GM12878 (cell line): Measurements from ENCODE around the gene RNPS1.

Experiments
- CBFB ChIP-seq: IDR thresholded peaks from 2 replicates; pipeline ENCODE4 v1.6.1; 2016; ENCODE audit warnings: antibody characterized with exemption, low read depth
- ETV6 ChIP-seq, 2 experiments: fragments of 450-650 bp in 1 of 2; IDR thresholded peaks in 1 of 2; conservative IDR thresholded peaks in 1 of 2; 2 replicates each; pipeline ENCODE4 v1.6.1; 2014; ENCODE audit warnings: antibody characterized with exemption in 1 of 2, borderline replicate concordance in 1 of 2, low read depth in 1 of 2, mild to moderate bottlenecking in 1 of 2, moderate library complexity in 1 of 2
- HCFC1 ChIP-seq: fragments of 150-350 bp; IDR thresholded peaks from 2 replicates; pipeline ENCODE4 v1.6.1; 2014; ENCODE audit warnings: low read length
- HDAC6 ChIP-seq: fragments of 200-600 bp; sonication (generic); IDR thresholded peaks from one replicate; pipeline ENCODE4 v1.8.0; 2017; ENCODE audit warnings: antibody characterized with exemption; ENCODE audit not compliant: unreplicated experiment
- SIN3A ChIP-seq: IDR thresholded peaks from 2 replicates; pipeline ENCODE4 v1.6.1; 2012; ENCODE audit warnings: low read depth, low read length, improper control_type of control experiment
- SPI1 ChIP-seq: IDR thresholded peaks from 2 replicates; pipeline ENCODE4 v1.6.1; 2011; ENCODE audit warnings: low read depth, mild to moderate bottlenecking, low read length, moderate library complexity, borderline replicate concordance; ENCODE audit not compliant: insufficient read depth
- ZNF217 ChIP-seq: fragments of 450-650 bp; IDR thresholded peaks from 2 replicates; pipeline ENCODE4 v1.6.1; 2017; ENCODE audit warnings: antibody characterized with exemption, mild to moderate bottlenecking
- ZZZ3 ChIP-seq: IDR thresholded peaks from 2 replicates; pipeline ENCODE4 v1.6.1; 2011; ENCODE audit warnings: low read depth; ENCODE audit not compliant: control insufficient read depth, insufficient read length
- TF ChIP-seq, protein P1 (sequence below), 3 experiments: IDR thresholded peaks in 2 of 3; conservative IDR thresholded peaks in 1 of 3; 2 replicates each; pipeline ENCODE4 v1.5.1; 2011; ENCODE audit warnings: low read depth in 3 of 3, low read length in 3 of 3, mild to moderate bottlenecking in 3 of 3, control low read depth in 2 of 3, moderate library complexity in 2 of 3, inconsistent platforms in 1 of 3, mixed read lengths in 1 of 3; ENCODE audit not compliant: control insufficient read depth in 2 of 3, insufficient read depth in 1 of 3; ENCODE audit errors: extremely low read depth in 1 of 3
- TF ChIP-seq, protein P2 (sequence below): IDR thresholded peaks from 2 replicates; pipeline ENCODE4 v1.6.1; 2011; ENCODE audit warnings: low read depth, low read length, improper control_type of control experiment, borderline replicate concordance
- TF ChIP-seq, protein P3 (sequence below): IDR thresholded peaks from 2 replicates; pipeline ENCODE4 v1.6.1; 2012; ENCODE audit warnings: low read depth, low read length, improper control_type of control experiment

DNA sequence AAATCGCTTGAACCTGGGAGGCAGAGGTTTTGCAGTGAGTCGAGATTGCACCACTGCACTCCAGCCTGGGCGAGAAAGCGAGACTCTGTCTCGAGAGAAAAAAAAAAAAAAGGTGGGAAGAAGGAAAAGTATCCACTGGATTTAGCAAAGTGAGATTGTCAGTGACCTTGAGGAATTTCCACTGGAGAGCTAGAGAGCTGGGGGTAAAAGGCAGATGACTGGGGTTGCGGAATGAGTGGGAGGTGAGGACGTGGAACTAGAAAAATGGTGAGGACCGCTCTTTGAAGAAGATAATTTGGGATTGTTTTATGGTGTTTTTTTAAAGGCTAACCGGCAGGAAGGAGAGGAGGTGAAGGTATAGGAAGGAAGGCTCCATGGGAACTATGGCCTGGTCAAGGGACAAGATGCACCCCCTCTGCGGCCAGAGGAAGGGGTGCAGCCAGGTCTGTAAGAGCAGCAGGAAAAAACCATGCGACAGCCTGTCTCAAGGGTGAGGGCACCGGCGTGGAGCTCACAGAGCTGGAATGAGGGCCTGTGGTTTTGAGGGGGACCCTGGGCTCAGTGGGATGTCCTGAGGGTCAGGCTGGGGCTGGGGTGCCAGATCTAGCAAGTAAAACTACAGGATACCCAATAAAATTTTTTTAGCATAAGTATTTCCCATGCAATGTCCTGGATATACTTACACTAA is 63.4 kb downstream of the RNPS1 start:
- TF ChIP-seq SIN3A (no peak), ETV6 (conservative IDR thresholded peaks at IDR 0.05 in 1 of 2, IDR thresholded peaks at IDR 0.05 in 1 of 2; ENCODE audit: borderline replicate concordance in 1 of 2, low read depth in 1 of 2) (no peak), CBFB (no peak), SPI1 (no peak), ZNF217 (no peak), HDAC6 (no peak), HCFC1 (no peak), ZZZ3 (no peak)
- TF ChIP-seq, protein P1, sequence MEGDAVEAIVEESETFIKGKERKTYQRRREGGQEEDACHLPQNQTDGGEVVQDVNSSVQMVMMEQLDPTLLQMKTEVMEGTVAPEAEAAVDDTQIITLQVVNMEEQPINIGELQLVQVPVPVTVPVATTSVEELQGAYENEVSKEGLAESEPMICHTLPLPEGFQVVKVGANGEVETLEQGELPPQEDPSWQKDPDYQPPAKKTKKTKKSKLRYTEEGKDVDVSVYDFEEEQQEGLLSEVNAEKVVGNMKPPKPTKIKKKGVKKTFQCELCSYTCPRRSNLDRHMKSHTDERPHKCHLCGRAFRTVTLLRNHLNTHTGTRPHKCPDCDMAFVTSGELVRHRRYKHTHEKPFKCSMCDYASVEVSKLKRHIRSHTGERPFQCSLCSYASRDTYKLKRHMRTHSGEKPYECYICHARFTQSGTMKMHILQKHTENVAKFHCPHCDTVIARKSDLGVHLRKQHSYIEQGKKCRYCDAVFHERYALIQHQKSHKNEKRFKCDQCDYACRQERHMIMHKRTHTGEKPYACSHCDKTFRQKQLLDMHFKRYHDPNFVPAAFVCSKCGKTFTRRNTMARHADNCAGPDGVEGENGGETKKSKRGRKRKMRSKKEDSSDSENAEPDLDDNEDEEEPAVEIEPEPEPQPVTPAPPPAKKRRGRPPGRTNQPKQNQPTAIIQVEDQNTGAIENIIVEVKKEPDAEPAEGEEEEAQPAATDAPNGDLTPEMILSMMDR (IDR thresholded peaks at IDR 0.05 in 2 of 3, conservative IDR thresholded peaks at IDR 0.05 in 1 of 3; ENCODE audit: control insufficient read depth in 2 of 3, extremely low read depth in 1 of 3, insufficient read depth in 1 of 3, low read depth in 3 of 3, low read length in 3 of 3), result no peak
- TF ChIP-seq, protein P2, sequence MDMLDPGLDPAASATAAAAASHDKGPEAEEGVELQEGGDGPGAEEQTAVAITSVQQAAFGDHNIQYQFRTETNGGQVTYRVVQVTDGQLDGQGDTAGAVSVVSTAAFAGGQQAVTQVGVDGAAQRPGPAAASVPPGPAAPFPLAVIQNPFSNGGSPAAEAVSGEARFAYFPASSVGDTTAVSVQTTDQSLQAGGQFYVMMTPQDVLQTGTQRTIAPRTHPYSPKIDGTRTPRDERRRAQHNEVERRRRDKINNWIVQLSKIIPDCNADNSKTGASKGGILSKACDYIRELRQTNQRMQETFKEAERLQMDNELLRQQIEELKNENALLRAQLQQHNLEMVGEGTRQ, result no peak
- TF ChIP-seq, protein P3, sequence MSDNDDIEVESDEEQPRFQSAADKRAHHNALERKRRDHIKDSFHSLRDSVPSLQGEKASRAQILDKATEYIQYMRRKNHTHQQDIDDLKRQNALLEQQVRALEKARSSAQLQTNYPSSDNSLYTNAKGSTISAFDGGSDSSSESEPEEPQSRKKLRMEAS, result no peak
